ENCODE results near the gene RAI1.
A peak's percentile ranks its signal among the peaks of the same experiment; 100 is the strongest.

RAI1 gene

DNA sequence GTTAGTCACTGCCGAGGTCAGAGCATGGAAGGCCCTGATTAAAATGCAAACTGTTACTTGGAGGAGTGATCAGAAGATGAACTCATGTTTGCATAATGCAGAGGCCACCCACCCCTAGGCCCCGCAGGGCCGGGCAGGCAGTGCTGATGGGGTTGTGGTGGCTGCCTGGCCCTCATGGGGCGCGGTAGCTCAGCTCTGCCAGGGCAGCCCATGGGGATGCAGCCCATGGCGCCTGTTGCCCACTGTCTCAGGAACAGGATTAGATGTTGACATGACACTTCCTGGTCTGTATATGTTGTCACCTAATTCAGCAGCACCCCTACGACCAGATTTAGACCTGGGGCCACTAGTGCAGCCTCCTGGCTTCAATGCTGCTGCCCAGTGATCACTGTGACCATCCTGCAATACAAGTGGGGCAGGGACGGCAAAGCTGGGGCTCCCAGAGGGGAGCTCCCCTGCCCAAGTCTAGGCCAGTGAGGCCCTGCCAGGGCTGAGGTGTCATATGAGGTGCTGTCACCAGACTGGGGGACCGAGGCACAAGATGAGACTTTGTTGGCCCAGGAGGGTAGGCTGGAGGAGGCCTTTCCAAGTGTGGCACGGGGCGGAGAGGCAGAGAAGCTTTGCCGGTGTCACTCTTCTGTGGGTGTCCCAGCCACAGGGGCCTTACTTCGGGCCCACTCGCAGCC is 49.1 kb downstream of the RAI1 start:
- no peak for DNase-seq (ENCODE audit: low read depth)

DNA sequence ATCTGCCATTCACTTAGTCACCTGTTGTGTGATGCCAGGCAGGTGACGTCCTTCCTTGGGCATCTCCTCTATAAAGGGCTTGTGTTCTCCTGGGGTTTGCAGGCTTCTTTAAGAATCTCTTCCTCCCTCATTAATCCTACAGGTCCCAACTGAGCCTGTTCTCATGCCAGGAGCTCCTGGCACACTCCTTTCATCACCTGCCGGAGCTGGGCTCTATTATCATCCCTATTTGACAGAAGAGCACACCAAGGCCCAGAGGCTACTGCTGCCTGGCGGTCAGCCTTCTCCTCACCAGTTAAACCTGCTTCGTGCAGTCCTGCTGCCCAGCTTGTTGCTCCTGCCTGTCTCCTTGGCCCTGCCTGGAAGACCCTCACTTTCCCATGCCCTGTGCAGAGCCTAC is 51.2 kb downstream of the RAI1 start:
- no peak for DNase-seq (ENCODE audit: low read depth)

DNA sequence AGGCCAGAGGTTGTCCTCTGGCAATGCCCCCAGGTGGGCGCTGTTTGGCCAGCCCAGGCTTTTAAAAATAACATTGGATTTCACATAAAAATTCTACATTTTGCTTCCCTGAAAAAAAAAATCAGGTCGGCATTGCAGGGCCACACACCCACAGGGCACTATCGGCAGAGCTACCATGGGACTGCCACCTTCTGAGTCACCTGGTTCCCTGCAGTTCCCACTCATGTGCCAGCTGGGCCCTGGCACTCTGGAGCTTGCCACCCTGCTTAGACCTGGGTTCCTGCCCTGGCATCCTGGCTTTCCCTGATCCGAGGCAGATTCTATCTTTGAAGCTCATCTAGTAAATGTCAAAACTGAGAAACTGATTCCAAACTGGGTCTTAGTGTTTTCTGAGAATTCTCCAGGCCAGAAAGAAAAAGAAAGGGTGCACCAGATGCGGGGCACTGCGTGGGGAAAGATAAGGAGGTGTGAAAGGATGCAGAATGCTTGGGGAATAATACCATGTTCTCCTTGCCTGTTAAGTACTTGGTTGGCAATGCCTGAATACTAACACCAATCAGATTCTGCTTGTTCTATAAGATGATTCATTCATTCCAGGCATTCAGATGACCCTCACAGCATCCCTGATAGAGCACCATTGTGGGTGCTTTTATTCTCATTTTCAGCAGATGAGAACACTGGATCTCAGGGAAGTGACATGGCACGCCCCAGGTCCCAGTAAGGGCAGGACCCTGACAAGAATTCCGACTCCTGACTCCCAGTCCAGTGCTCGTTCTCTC is 51.8 kb downstream of the RAI1 start:
- DNase-seq (ENCODE audit: low read depth): peak; percentile 79

DNA sequence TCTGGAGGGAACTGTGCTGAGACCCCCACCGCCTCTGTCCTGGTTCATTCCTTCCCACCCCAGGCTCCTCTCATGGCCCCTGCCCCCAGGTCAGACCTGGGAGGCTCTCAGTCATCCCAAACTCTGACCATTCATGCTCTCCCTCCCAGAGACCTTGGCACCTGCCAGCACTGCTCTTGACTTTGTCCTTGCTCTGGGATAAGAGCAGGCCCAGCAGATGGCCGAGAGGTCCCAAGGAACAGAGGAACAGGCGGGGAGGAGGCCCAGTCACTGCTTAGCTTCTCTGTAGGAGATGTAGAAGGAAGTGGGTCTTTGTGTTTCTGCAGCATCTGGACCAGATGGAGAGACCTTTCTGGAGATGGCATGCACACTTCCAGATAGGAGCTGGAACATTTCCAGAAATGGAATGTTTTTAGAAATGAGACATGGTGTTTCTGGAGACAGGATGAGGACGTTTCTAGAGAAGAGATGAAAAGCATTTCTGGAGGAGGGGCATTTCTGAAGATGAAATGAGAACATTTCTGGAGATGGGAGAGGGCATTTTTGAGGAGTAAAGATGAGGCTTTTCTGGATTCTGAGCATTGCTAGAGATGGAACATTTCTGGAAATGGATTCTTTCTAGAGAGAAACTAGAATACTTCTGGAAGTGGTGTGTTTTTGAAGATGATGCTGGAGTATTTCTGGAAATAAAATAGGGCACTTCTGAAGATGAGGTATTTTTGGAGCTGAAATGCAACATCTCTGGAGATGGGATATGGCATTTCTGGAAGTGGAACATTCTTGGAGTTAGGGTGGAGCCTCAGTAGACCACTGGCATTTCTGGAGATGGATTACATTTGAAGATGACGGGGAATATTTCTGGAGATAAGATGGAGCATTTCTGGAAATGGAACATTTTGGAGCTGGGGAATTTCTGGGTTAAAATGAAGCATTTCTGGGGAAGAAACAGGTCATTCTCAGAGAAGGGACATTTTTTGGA is 55.2 kb downstream of the RAI1 start:
- DNase-seq (ENCODE audit: low read depth): no peak

DNA sequence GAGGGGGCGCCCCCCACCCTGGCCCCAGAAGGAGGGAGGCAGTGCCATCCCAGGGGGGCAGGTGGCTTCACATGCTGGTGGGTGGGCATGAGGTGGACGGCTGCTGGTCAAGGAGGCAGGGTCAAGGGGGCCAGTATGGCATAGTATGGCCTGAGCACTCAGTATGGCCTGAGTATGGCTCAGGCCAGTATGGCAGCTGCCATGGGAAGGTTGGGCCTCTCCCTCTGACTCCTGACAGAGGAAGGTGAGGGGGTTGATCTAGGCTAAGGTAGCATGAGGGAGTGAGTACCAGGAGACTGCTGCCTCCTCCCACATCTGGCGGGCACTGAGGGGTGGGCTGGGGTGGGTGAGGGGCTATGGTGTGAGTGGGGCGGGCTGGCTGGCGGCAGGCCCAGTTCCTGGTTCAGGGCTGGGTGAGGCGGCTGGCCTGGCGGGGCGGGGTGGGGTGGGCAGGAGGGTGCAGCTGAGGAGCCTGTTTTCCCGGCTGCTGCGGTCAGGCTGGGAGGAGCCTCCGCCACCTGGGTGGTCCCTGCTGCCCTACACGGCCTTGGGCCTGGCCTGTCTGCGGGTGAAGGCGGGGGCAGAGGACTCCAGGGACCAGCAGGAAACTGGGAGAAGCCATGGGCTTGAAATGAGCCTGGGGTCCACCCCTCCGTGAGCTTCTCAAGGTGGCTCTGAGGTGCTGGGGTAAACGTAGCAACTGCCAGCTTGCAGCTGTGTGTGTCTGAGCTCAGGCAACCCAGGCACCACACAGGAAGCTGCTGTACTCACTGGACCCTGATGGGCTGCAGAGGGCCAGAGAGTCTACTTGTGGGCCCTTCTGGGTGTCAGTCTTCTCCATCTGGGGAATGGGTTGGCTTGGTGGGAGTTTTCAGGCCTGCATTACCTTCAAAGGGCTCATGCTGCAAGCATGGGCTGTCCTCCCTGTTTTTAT is 57.0 kb downstream of the RAI1 start:
- no peak for DNase-seq (ENCODE audit: low read depth)

GRCh38 chr17:17738901-17739300 is 57.6 kb downstream of the RAI1 start:
- no peak for DNase-seq (ENCODE audit: low read depth)

GRCh38 chr17:17739388-17740066 is 58.3 kb downstream of the RAI1 start:
- DNase-seq (ENCODE audit: low read depth): peak; percentile 70

- DNase-seq (ENCODE audit: low read depth): no peak
These were observed 59.5 kb downstream of the RAI1 start for GRCh38 chr17:17740615-17741348.

DNA sequence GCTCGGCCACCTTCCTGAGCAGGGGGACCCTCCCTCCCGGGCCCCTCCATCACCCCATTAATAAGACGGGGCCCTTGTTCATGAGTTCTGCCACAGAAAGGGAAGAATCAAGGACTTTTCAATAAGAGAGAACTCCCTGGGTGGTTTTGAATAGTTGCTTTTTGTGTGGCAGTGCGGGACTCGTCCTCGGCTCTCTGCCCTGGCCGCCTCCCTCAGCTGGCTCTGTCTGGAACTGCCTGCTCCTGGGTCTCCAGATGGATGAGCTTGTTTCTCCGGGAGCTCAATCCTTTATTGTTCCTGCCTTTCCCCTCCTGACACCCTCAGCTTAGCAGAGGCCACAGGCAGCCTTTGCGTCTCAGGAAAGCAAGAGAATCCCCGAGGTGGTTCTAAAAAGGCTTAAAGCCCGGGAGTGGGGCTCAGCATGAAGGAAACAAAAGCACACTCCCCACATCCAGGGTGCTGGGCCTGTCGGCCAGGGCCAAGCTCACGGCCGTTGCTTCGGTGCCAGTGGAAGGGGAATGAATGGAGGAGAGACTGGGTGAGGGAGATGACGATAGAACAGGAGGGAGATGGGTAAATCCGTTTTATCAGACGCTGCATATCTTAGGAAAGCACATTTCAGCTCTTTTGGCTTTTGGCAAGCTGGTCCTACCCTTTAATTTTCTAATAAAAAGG is 60.2 kb downstream of the RAI1 start:
- DNase-seq (ENCODE audit: low read depth): no peak

DNA sequence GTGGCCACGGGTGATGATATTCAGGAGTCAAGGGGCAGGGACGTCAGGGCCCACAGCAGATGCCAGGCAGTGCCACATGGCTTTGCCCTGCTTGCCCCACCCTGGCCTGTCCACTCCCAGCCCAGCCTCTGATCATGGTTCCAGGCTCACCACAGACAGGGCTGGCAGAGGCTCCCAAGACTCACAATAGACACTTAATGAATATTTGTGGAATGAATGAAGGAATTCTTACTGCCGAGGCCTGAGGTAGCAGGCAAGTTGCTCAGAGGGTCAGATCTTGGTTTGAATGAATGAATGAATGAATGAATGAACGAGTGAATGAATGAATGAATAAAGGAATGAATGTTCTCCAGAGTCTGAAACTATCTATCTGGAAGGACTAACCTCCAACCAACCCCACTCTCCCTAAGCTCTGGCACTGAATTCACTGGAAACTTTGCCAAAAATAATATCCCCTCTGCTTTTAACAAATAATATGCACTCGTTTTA is 60.9 kb downstream of the RAI1 start:
- DNase-seq (ENCODE audit: low read depth): no peak

DNA sequence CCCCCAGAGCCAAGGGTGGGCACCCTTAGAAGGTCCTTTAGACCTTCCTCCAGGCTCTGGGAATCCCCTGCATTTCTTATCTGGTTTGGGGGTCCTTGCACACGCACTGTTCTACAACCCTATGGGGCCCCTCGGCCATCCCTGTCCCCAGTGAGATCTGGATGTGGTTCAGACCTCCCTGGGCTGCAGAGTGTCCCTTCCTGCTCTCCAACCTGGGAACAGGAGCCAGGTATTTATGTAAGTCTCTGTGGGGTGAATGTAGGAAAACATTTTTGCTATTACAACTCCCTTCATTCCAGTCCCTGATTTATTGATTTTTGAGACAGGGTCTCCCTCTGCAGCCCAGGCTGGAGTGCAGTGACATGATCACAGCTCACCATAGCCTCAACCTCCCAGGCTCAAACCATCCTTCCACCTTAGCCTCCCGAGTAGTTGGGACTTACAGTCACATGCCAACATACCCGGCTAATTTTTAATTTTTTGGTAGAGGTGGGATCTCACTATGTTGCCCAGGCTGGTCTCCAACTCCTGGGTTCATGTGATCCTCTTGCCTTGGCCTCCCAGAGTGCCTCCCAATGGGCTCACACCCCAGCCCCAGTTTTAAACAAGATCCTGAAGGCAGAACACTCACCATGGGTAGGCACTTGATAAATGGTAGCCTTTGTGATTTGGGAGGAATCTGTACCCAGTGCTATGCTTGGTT is 61.6 kb downstream of the RAI1 start:
- no peak for DNase-seq (ENCODE audit: low read depth)

- DNase-seq (ENCODE audit: low read depth): no peak
These were observed 62.3 kb downstream of the RAI1 start for GRCh38 chr17:17743391-17744112.

GRCh38 chr17:17744116-17744515 is 62.9 kb downstream of the RAI1 start:
- no peak for DNase-seq (ENCODE audit: low read depth)

DNA sequence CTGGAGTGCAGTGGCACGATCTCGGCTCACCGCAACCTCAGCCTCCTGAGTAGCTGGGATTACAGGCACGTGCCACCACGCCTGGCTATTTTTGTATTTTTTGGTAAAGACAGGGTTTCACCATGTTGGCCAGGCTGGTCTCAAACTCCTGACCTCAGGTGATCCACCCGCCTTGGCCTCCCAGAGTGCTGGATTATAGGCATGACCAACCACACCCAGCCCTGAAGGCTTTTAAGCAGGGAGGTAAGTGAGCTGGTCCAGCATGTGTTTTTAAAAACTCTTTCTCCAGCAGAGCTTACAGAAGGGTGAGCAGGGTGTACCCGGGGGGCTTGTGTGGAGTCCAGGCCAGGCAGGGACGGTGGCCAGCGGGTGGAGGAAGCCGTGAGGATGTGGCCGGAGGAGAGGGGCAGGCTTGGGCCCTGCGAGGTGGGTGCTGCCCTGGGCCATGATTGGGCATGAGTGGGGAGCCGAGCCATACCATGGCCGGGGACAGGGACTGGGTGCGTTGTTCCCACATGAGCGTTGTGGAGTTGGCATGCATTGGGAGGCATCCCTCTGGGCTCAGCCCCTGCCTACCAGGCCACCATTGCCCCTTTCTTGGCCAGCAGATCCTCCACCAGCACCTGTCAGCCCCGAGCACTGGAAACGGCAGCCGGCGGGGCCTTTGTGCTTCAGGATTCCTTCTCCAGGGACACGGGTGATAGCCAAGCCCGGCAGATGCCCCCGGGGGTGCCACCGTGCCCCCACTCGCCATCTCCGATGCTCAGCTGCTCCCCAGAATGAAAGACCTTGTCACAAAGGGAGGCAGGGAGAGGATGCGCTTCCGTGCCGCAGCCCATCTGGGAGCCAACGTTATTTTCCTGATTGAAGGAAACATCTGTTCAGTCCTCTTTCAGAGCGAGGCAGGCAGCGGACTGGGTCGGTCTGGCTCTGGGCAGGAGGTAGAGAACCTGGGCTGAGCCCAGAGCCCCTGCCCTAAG is 64.5 kb downstream of the RAI1 start:
- DNase-seq (ENCODE audit: low read depth): no peak

- peak; percentile 20 for DNase-seq (ENCODE audit: low read depth)
These were observed 66.9 kb downstream of the RAI1 start for GRCh38 chr17:17748179-17748578.

GRCh38 chr17:17748604-17749003 is 67.3 kb downstream of the RAI1 start:
- DNase-seq (ENCODE audit: low read depth): no peak
